ENCODE results near the gene UBE2C.
"Not testable (repeated sequence)": the region's sequence is repeated elsewhere in the genome, so short reads cannot be mapped to it uniquely, and the experiment has no call there.

UBE2C gene

GRCh38 chr20:45779011-45779915 lies 33.2 kb upstream of the UBE2C start:
- no peak overlapping the region for H3K4me3 ChIP-seq (ENCODE audit: low read length in 2 of 2)
- peaks cover 25 to 67% of the 10 kb centered on the region in 2 donors for H3K4me1 ChIP-seq (ENCODE audit: control insufficient read depth in 2 of 2, insufficient read depth in 2 of 2, low read length in 2 of 2)
- peak overlapping the region; percentile 26 to 60 for H3K9ac ChIP-seq (ENCODE audit: low read depth in 1 of 2, low read length in 2 of 2)

GRCh38 chr20:45780159-45780558 lies 32.3 kb upstream of the UBE2C start:
- H3K4me1 ChIP-seq (ENCODE audit: control insufficient read depth in 2 of 2, insufficient read depth in 2 of 2, low read length in 2 of 2), result peaks cover 25 to 60% of the 10 kb centered on the region in 2 donors
- no peak overlapping the region for H3K4me3 ChIP-seq (ENCODE audit: low read length in 2 of 2)
- peak overlapping the region; percentile 92 to 98 for H3K27ac ChIP-seq (ENCODE audit: low read depth in 2 of 2, low read length in 2 of 2)
- H3K36me3 ChIP-seq (ENCODE audit: control insufficient read depth in 2 of 2, insufficient read depth in 2 of 2, low read length in 2 of 2), result no peaks in the 10 kb centered on the region
- H3K27me3 ChIP-seq (ENCODE audit: control insufficient read depth in 2 of 2, insufficient read depth in 2 of 2, low read length in 2 of 2), result no peaks in the 10 kb centered on the region
- peak overlapping the region in 1 of 2 donors; percentile 55 for H3K9ac ChIP-seq (ENCODE audit: low read depth in 1 of 2, low read length in 2 of 2)
- H3K9me3 ChIP-seq (ENCODE audit: control insufficient read depth in 2 of 2, low read length in 2 of 2), result no peaks in the 10 kb centered on the region

More at GRCh38 chr20:45779011-45779915, 33.2 kb upstream of the UBE2C start:
- Histone ChIP-seq H3K27ac (ENCODE audit: low read depth in 2 of 2, low read length in 2 of 2) (peak overlapping the region; percentile 92 to 98), H3K36me3 (ENCODE audit: control insufficient read depth in 2 of 2, insufficient read depth in 2 of 2, low read length in 2 of 2) (no peaks in the 10 kb centered on the region), H3K9me3 (ENCODE audit: control insufficient read depth in 2 of 2, low read length in 2 of 2) (no peaks in the 10 kb centered on the region), H3K27me3 (ENCODE audit: control insufficient read depth in 2 of 2, insufficient read depth in 2 of 2, low read length in 2 of 2) (no peaks in the 10 kb centered on the region)

- Histone ChIP-seq H3K9ac (ENCODE audit: low read depth in 1 of 2, low read length in 2 of 2) (peak overlapping the region in 1 of 2 donors; percentile 35), H3K4me1 (ENCODE audit: control insufficient read depth in 2 of 2, insufficient read depth in 2 of 2, low read length in 2 of 2) (peaks cover 21 to 51% of the 10 kb centered on the region in 2 donors), H3K4me3 (ENCODE audit: low read length in 2 of 2) (no peak overlapping the region), H3K27me3 (ENCODE audit: control insufficient read depth in 2 of 2, insufficient read depth in 2 of 2, low read length in 2 of 2) (no peaks in the 10 kb centered on the region), H3K27ac (ENCODE audit: low read depth in 2 of 2, low read length in 2 of 2) (peak overlapping the region; percentile 7 to 69), H3K9me3 (ENCODE audit: control insufficient read depth in 2 of 2, low read length in 2 of 2) (no peaks in the 10 kb centered on the region), H3K36me3 (ENCODE audit: control insufficient read depth in 2 of 2, insufficient read depth in 2 of 2, low read length in 2 of 2) (no peaks in the 10 kb centered on the region)
These were observed 31.0 kb upstream of the UBE2C start for GRCh38 chr20:45781391-45781931.

- H3K4me3 ChIP-seq (ENCODE audit: low read length in 2 of 2), result no peak overlapping the region
- H3K27ac ChIP-seq (ENCODE audit: low read depth in 2 of 2, low read length in 2 of 2), result no peak overlapping the region
- H3K4me1 ChIP-seq (ENCODE audit: control insufficient read depth in 2 of 2, insufficient read depth in 2 of 2, low read length in 2 of 2), result peaks cover 20 to 49% of the 10 kb centered on the region in 2 donors
These were observed 29.6 kb upstream of the UBE2C start for GRCh38 chr20:45782890-45783289.

GRCh38 chr20:45783656-45784294 lies 28.7 kb upstream of the UBE2C start:
- Histone ChIP-seq H3K27ac (ENCODE audit: low read depth in 2 of 2, low read length in 2 of 2) (peak overlapping the region; percentile 43 to 69), H3K4me3 (ENCODE audit: low read length in 2 of 2) (no peak overlapping the region), H3K36me3 (ENCODE audit: control insufficient read depth in 2 of 2, insufficient read depth in 2 of 2, low read length in 2 of 2) (no peaks in the 10 kb centered on the region), H3K27me3 (ENCODE audit: control insufficient read depth in 2 of 2, insufficient read depth in 2 of 2, low read length in 2 of 2) (no peaks in the 10 kb centered on the region), H3K4me1 (ENCODE audit: control insufficient read depth in 2 of 2, insufficient read depth in 2 of 2, low read length in 2 of 2) (peaks cover 16 to 42% of the 10 kb centered on the region in 2 donors), H3K9me3 (ENCODE audit: control insufficient read depth in 2 of 2, low read length in 2 of 2) (no peaks in the 10 kb centered on the region), H3K9ac (ENCODE audit: low read depth in 1 of 2, low read length in 2 of 2) (no peak overlapping the region)

More at GRCh38 chr20:45782890-45783289, 29.6 kb upstream of the UBE2C start:
- Histone ChIP-seq H3K9ac (ENCODE audit: low read depth in 1 of 2, low read length in 2 of 2) (no peak overlapping the region), H3K9me3 (ENCODE audit: control insufficient read depth in 2 of 2, low read length in 2 of 2) (no peaks in the 10 kb centered on the region), H3K27me3 (ENCODE audit: control insufficient read depth in 2 of 2, insufficient read depth in 2 of 2, low read length in 2 of 2) (no peaks in the 10 kb centered on the region), H3K36me3 (ENCODE audit: control insufficient read depth in 2 of 2, insufficient read depth in 2 of 2, low read length in 2 of 2) (no peaks in the 10 kb centered on the region)

DNA sequence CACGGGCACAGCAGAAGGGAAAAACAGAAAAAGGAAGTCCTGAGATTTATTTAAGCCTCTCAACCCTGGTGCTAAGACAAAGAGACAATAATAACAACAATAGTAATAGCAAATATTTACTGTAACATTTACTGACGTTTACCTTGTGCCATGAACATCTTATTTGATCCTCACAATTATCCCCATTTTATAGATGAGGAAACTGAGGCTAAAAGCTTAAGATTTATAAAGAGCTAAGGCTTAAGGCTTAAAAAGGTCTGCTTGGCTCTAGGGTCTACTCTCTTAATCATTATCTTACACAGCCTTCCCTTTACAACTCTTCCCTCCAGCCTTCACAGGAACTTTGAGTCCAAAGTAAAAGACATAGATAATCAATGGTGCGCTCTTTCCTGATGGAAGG lies 24.1 kb upstream of the UBE2C start:
- Histone ChIP-seq H3K36me3 (ENCODE audit: control insufficient read depth in 2 of 2, insufficient read depth in 2 of 2, low read length in 2 of 2) (no peaks in the 10 kb centered on the region), H3K27ac (ENCODE audit: low read depth in 2 of 2, low read length in 2 of 2) (no peak overlapping the region), H3K4me3 (ENCODE audit: low read length in 2 of 2) (no peak overlapping the region), H3K27me3 (ENCODE audit: control insufficient read depth in 2 of 2, insufficient read depth in 2 of 2, low read length in 2 of 2) (no peaks in the 10 kb centered on the region), H3K4me1 (ENCODE audit: control insufficient read depth in 2 of 2, insufficient read depth in 2 of 2, low read length in 2 of 2) (peaks cover 10 to 20% of the 10 kb centered on the region in 2 donors), H3K9me3 (ENCODE audit: control insufficient read depth in 2 of 2, low read length in 2 of 2) (no peaks in the 10 kb centered on the region), H3K9ac (ENCODE audit: low read depth in 1 of 2, low read length in 2 of 2) (no peak overlapping the region)

DNA sequence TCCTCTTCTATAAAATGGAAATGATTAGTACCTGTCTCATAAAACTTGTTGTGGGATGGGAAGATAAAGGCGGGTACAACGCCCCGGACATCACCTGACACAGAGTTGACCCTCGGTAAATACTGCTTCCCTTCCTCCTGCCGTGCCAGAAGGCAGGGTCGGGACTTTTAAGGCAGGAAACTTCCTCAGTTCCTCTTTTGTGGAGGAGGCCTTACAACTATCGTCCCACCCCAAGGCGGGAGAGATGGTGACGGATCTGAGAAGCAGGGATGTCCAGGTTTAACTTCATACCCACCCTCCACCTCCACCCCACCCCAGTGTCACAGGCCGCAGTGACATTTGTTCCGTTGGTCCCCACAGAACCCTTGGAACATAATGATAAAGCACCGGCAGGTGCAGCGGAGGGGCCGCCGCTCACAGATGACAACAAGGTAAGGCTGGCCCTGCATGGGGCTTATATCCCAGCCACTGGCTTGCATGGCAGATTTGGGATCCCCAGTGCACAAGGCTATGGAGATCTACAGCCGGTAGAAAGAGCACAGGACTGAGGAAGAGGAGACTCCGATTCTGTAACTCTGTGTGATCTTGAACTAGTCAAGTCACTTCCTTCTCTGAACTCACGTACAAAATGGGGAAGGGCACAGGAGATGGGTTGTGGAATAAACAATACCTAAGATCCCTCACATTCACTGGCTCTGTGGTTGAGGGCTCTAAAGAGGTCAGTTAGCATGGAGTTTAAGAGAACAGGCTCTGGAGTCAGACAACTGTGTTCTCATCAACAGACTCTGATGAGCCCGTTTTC lies 19.9 kb upstream of the UBE2C start:
- Histone ChIP-seq H3K4me1 (ENCODE audit: control insufficient read depth in 2 of 2, insufficient read depth in 2 of 2, low read length in 2 of 2) (peaks cover 10% of the 10 kb centered on the region in 2 donors), H3K4me3 (ENCODE audit: low read length in 2 of 2) (peak overlapping the region; percentile 88 to 90), H3K27ac (ENCODE audit: low read depth in 2 of 2, low read length in 2 of 2) (peak overlapping the region; percentile 90 to 91), H3K9ac (ENCODE audit: low read depth in 1 of 2, low read length in 2 of 2) (peak overlapping the region; percentile 93 to 98), H3K36me3 (ENCODE audit: control insufficient read depth in 2 of 2, insufficient read depth in 2 of 2, low read length in 2 of 2) (peaks cover 23 to 29% of the 10 kb centered on the region in 2 donors), H3K9me3 (ENCODE audit: control insufficient read depth in 2 of 2, low read length in 2 of 2) (no peaks in the 10 kb centered on the region), H3K27me3 (ENCODE audit: control insufficient read depth in 2 of 2, insufficient read depth in 2 of 2, low read length in 2 of 2) (no peaks in the 10 kb centered on the region)

GRCh38 chr20:45796337-45797065 lies 15.9 kb upstream of the UBE2C start:
- no peaks in the 10 kb centered on the region for H3K27me3 ChIP-seq (ENCODE audit: control insufficient read depth in 2 of 2, insufficient read depth in 2 of 2, low read length in 2 of 2)
- H3K27ac ChIP-seq (ENCODE audit: low read depth in 2 of 2, low read length in 2 of 2), result no peak overlapping the region
- H3K36me3 ChIP-seq (ENCODE audit: control insufficient read depth in 2 of 2, insufficient read depth in 2 of 2, low read length in 2 of 2), result peaks cover 31 to 34% of the 10 kb centered on the region in 2 donors

GRCh38 chr20:45797510-45797909 lies 14.9 kb upstream of the UBE2C start:
- H3K36me3 ChIP-seq (ENCODE audit: control insufficient read depth in 2 of 2, insufficient read depth in 2 of 2, low read length in 2 of 2), result peaks cover 41% of the 10 kb centered on the region in 2 donors
- H3K4me1 ChIP-seq (ENCODE audit: control insufficient read depth in 2 of 2, insufficient read depth in 2 of 2, low read length in 2 of 2); H3K4me3 ChIP-seq (ENCODE audit: low read length in 2 of 2); H3K27me3 ChIP-seq (ENCODE audit: control insufficient read depth in 2 of 2, insufficient read depth in 2 of 2, low read length in 2 of 2); H3K9me3 ChIP-seq (ENCODE audit: control insufficient read depth in 2 of 2, low read length in 2 of 2); H3K9ac ChIP-seq (ENCODE audit: low read depth in 1 of 2, low read length in 2 of 2); H3K27ac ChIP-seq (ENCODE audit: low read depth in 2 of 2, low read length in 2 of 2): not testable (repeated sequence)

More at GRCh38 chr20:45796337-45797065, 15.9 kb upstream of the UBE2C start:
- no peaks in the 10 kb centered on the region for H3K9me3 ChIP-seq (ENCODE audit: control insufficient read depth in 2 of 2, low read length in 2 of 2)
- no peak overlapping the region for H3K9ac ChIP-seq (ENCODE audit: low read depth in 1 of 2, low read length in 2 of 2)
- H3K4me3 ChIP-seq (ENCODE audit: low read length in 2 of 2), result no peak overlapping the region
- H3K4me1 ChIP-seq (ENCODE audit: control insufficient read depth in 2 of 2, insufficient read depth in 2 of 2, low read length in 2 of 2), result peaks cover 10 to 11% of the 10 kb centered on the region in 2 donors
